Transverse colon (tissue), 3 donors: ENCODE measurements around the gene USP2.

ENCODE experiments used
- POLR2A ChIP-seq: fragments of 450-650 bp; IDR thresholded peaks from one replicate; pipeline ENCODE4 v1.6.1; 2016; ENCODE audit warnings: antibody characterized with exemption, mild to moderate bottlenecking, moderate library complexity
- TF ChIP-seq, protein P1 (sequence below), 5 experiments: fragments of 200-600 bp in 3 of 5; fragments of 450-650 bp in 2 of 5; sonication (generic) in 3 of 5; IDR thresholded peaks; 1 replicate in 2 of 5; 2 replicates in 3 of 5; pipeline ENCODE4 v1.5.1; 2016 to 2017; ENCODE audit warnings: antibody characterized with exemption in 5 of 5, inconsistent platforms in 3 of 5, mild to moderate bottlenecking in 2 of 5, moderate library complexity in 1 of 5

DNA sequence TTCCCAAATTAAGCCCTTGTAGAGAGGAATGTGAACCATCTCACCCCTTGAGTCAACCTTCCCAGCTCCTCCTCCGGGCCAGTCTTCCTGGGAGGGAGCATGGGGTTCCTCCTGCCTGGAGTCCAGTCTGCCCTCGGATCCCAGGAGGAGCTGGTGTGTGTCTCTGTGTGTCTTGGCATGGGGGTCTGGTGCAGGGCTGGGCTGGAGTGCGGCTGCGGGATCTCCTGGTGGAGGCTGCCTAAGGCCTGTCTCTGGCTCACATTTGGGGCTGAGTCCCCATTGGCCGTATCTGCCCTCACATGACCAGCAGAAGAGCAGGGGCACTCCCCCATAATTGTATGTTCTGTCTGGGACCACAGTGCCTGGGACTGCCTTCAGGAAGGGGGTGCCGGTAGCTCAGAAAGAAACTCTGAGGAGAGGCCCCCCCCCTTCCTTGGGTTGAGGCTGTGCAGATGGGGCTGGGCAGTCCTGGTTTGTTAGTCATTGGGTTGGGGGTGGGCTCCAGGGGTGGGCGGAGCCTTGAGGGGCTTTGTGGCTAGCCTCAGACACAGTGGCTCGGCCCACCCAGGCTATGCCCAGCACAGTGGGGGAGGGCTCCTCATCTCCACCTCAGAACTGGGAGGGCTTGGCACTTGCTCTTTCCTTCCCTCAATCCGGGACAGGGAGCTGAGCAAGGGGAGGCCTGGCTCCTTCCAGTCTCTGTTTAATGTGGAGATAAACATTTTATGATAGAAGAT, 43.7 kb downstream of the USP2 start:
- no peak for TF ChIP-seq POLR2A
- TF ChIP-seq, protein P1, sequence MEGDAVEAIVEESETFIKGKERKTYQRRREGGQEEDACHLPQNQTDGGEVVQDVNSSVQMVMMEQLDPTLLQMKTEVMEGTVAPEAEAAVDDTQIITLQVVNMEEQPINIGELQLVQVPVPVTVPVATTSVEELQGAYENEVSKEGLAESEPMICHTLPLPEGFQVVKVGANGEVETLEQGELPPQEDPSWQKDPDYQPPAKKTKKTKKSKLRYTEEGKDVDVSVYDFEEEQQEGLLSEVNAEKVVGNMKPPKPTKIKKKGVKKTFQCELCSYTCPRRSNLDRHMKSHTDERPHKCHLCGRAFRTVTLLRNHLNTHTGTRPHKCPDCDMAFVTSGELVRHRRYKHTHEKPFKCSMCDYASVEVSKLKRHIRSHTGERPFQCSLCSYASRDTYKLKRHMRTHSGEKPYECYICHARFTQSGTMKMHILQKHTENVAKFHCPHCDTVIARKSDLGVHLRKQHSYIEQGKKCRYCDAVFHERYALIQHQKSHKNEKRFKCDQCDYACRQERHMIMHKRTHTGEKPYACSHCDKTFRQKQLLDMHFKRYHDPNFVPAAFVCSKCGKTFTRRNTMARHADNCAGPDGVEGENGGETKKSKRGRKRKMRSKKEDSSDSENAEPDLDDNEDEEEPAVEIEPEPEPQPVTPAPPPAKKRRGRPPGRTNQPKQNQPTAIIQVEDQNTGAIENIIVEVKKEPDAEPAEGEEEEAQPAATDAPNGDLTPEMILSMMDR (IDR thresholded peaks at IDR 0.05) = no peak
